DOHH2 (cell line): Measurements from ENCODE around the gene MMUT.

Source experiments
- CTCF ChIP-seq: fragments of 200-600 bp; sonication (generic); IDR thresholded peaks from one replicate; pipeline ENCODE4 v1.5.1; 2014; ENCODE audit warnings: antibody characterized with exemption, mild to moderate bottlenecking, low read depth, low read length; ENCODE audit not compliant: poor library complexity, severe bottlenecking
- EZH2phosphoT487 ChIP-seq: fragments of 200-600 bp; sonication (generic); IDR thresholded peaks from 2 replicates; pipeline ENCODE4 v1.6.1; 2017; ENCODE audit warnings: borderline replicate concordance, mild to moderate bottlenecking, antibody characterized with exemption, low read length, moderate library complexity, mixed read lengths

- no peak for TF ChIP-seq CTCF
- no peak for TF ChIP-seq EZH2phosphoT487
Measured at GRCh38 chr6:49497304-49497703, 34.3 kb upstream of the MMUT start.
